ENCODE results near the gene IRF2BP1.

The IRF2BP1 gene

DNA sequence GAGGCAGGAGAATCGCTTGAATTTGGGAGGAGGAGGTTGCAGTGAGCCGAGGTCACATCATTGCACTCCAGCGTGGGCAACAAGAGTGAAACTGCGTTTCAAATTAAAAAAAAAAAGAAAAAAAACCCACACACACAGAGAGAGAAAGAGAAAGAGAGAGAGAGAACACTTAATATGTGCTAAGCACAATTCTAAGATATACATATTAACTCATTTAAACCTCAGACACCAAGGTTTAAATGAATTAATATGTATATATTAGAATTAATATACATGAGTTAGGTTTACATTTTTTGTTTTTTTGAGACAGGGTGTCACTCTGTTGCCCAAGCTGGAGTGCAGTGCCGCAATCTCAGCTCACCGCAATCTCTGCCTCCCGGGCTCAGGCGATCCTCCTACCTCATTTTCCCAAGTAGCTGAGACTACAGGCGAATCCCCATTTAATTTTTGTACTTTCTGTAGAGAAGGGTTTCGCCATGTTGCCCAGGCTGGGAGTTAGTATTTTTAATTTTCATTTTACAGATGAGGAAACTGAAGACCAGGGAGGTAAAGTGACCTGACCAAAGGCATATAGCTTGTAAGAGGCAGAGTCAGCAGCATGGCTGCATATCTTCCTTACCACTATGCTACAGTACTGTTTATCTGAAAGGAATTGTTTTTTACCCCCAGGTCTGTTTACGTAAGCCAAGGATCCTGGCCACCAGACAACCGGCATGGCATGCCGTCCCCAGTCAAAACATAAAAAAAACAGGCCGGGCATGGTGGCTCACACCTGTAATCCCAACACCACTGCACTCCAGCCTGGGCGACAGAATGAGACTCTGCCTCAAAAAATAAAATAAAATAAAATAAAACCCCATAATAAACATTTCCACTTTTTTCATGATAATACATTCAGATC lies 25.3 kb downstream of the IRF2BP1 start:
- no peak for DNase-seq

DNA sequence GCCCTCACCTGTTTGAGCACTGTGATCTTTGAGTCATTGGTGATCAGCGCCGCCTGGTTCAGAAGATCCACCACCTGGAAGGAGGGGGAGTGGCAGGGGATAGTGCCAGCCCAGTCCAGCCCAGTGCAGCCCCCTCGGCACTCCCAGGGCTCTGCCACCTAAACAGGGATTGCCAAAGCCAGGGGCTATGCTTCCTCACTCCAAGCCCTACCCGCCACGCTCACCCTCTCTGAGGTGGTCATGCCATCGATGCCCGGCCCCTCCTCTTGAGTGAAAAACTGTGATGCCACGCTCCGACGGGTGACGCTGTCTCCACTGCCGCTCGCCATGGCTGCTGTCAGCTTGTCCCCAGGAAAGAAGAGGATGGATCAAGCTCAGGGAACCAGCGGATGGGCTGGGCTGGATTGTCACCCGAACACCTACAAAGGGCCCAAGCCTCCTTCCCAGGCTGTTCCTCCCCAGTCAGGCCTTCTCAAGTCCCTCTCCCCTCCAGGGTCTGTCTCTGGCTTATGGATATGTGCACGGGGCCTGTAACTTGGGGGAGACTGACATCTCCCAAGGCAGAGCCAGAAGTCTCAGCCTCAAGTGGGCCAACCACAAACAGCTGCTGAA lies 31.7 kb downstream of the IRF2BP1 start:
- no peak for DNase-seq

GRCh38 chr19:45852983-45853382 lies 33.0 kb downstream of the IRF2BP1 start:
- DNase-seq, result no peak

DNA sequence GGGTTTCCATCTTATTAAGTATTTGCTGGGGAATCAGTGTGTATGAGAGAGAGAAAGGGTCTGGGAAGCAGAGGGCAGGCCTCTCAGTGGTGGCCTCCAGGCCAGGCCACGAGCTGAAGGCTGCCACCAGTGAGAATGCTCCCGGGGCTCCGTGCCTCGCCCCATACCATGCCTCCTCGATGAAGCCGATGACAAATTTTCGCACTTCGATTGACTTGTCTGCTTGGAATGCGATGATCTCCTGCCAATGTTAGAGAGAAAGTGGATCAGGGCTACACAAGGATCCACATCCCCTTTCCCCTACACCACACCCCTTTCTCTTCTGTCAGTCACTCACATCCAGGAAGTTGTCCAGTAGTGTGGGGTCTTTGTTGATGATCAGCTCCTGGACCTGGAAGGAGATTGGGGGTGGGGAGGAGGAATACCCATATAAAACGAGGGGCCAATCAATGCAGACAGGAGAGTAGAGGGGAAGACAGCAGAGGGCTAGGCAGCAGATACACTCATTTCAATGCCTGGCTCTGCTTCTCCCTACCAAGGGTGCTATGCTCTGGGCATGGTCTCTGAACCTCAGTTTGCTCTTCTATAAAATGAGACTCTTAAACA lies 33.7 kb downstream of the IRF2BP1 start:
- DNase-seq, result no peak

DNA sequence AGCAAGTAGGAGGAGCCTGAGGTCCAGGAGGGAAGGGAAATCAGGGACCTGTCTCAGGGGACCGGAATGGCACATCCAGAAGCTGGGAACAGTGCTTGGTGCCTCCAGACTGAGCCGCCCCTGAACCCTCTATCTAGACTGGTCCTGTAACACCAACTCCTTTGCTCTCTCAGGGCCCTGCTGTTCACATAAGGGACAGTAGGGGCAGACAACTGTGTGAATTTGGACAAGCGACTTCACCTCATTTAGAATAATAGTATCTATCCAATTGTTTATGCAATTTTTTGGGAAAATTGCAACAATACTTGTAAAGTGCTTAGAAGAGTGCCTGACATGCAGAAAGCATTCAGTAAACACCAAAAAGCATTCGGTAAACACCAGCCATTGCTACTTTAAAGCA lies 37.0 kb downstream of the IRF2BP1 start:
- no peak for DNase-seq

GRCh38 chr19:45847663-45848062 lies 38.3 kb downstream of the IRF2BP1 start:
- DNase-seq, result no peak

GRCh38 chr19:45842198-45842597 lies 43.7 kb downstream of the IRF2BP1 start:
- DNase-seq, result no peak

GRCh38 chr19:45834970-45835369 lies 51.0 kb downstream of the IRF2BP1 start:
- DNase-seq, result no peak
